Measurements from ENCODE around the gene ATP2B2.

The ATP2B2 gene

GRCh38 chr3:10469441-10470119 is 35.8 kb downstream of the ATP2B2 start:
- H3K4me3 ChIP-seq (ENCODE audit: low read length), result no peak overlapping the region
- no peak for TF ChIP-seq ZNF274 (IDR thresholded peaks at IDR 0.05; ENCODE audit: low read depth, low read length)

GRCh38 chr3:10468613-10469354 is 36.6 kb downstream of the ATP2B2 start:
- no peak overlapping the region for H3K4me3 ChIP-seq (ENCODE audit: low read length)
- no peak for TF ChIP-seq ZNF274 (IDR thresholded peaks at IDR 0.05; ENCODE audit: low read depth, low read length)

GRCh38 chr3:10467904-10468612 is 37.3 kb downstream of the ATP2B2 start:
- no peak overlapping the region for H3K4me3 ChIP-seq (ENCODE audit: low read length)
- TF ChIP-seq ZNF274 (IDR thresholded peaks at IDR 0.05; ENCODE audit: low read depth, low read length), result no peak

- no peak for TF ChIP-seq ZNF274 (IDR thresholded peaks at IDR 0.05; ENCODE audit: low read depth, low read length)
- no peak overlapping the region for H3K4me3 ChIP-seq (ENCODE audit: low read length)
These were observed 38.2 kb downstream of the ATP2B2 start for GRCh38 chr3:10467204-10467603.

- no peak for TF ChIP-seq ZNF274 (IDR thresholded peaks at IDR 0.05; ENCODE audit: low read depth, low read length)
- H3K4me3 ChIP-seq (ENCODE audit: low read length), result no peak overlapping the region
These were observed 39.2 kb downstream of the ATP2B2 start for GRCh38 chr3:10466186-10466585.

GRCh38 chr3:10465161-10465560 is 40.2 kb downstream of the ATP2B2 start:
- no peak for TF ChIP-seq ZNF274 (IDR thresholded peaks at IDR 0.05; ENCODE audit: low read depth, low read length)
- no peak overlapping the region for H3K4me3 ChIP-seq (ENCODE audit: low read length)

GRCh38 chr3:10463533-10464434 is 41.6 kb downstream of the ATP2B2 start:
- no peak overlapping the region for H3K4me3 ChIP-seq (ENCODE audit: low read length)
- no peak for TF ChIP-seq ZNF274 (IDR thresholded peaks at IDR 0.05; ENCODE audit: low read depth, low read length)

- no peak for TF ChIP-seq ZNF274 (IDR thresholded peaks at IDR 0.05; ENCODE audit: low read depth, low read length)
These were observed 42.5 kb downstream of the ATP2B2 start for GRCh38 chr3:10462641-10463532.

GRCh38 chr3:10460951-10461545 is 44.3 kb downstream of the ATP2B2 start:
- TF ChIP-seq ZNF274 (IDR thresholded peaks at IDR 0.05; ENCODE audit: low read depth, low read length), result no peak
- H3K4me3 ChIP-seq (ENCODE audit: low read length), result no peak overlapping the region

More at GRCh38 chr3:10462641-10463532, 42.5 kb downstream of the ATP2B2 start:
- no peak overlapping the region for H3K4me3 ChIP-seq (ENCODE audit: low read length)

- no peak overlapping the region for H3K4me3 ChIP-seq (ENCODE audit: low read length)
- TF ChIP-seq ZNF274 (IDR thresholded peaks at IDR 0.05; ENCODE audit: low read depth, low read length), result no peak
These were observed 45.2 kb downstream of the ATP2B2 start for GRCh38 chr3:10459954-10460754.

- H3K4me3 ChIP-seq (ENCODE audit: low read length), result no peak overlapping the region
- no peak for TF ChIP-seq ZNF274 (IDR thresholded peaks at IDR 0.05; ENCODE audit: low read depth, low read length)
These were observed 47.8 kb downstream of the ATP2B2 start for GRCh38 chr3:10457560-10457959.

- TF ChIP-seq ZNF274 (IDR thresholded peaks at IDR 0.05; ENCODE audit: low read depth, low read length), result no peak
- H3K4me3 ChIP-seq (ENCODE audit: low read length), result no peak overlapping the region
These were observed 48.4 kb downstream of the ATP2B2 start for GRCh38 chr3:10456981-10457380.
